ENCODE data around the gene PXMP4. TPM values are rescaled to one million over a fixed set of nuclear protein-coding genes. Genes with fewer than 3 reads are reported as not detected.

The PXMP4 gene
- total RNA-seq, 1 donor from 2014 or later = 9.4 TPM

DNA sequence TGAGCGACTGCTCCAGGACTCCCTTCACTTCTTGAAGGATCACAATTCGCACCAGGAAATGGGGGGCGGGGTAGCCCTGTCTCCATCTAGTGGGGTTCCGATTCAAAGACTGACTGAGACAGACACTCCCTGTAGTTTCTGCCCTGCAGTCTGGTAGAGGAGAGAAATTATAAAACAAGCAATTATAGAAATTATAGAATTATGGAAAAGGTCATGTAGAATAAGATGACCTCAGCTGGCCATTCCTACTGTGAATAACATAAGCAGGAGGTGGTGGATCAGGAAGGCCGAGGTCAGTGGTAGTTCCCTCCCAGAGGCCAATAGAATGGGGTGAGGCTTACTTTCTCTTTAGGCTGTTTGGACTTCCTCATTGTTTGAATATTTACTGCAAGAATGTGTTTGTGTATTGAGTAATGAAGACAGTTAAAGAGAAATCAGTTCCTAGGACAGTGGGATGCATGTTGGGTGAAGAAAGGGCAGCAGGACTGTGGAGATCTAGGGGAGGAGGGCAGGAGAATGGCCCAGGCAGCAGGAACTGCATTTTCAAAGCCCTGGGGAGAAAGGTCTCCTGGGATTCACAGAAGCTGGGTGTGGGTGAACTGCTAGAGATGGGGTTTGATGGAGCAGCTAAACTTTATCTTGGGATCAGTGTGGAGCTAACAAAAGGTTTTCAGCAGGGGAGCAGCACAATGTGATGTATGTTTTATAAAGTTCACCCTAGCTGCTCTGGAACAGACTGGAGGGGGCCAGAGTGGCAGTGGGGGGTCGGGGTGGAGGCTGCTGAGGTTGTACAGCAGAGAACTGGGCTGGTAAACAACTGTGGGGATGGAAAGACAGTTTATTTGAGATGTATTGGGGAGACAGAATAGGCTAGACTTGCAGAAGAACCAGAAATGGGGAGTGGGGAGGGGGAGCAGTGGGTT, 13.8 kb upstream of the PXMP4 start:
- H3K4me3 Mint-ChIP-seq (ENCODE audit: unreplicated experiment) = no peak overlapping the region
- peaks cover 10% of the 10 kb centered on the region for H3K27me3 Mint-ChIP-seq (ENCODE audit: unreplicated experiment)
- H3K9me3 Mint-ChIP-seq (ENCODE audit: unreplicated experiment) = peaks cover 15% of the 10 kb centered on the region
- TF ChIP-seq, protein P1, sequence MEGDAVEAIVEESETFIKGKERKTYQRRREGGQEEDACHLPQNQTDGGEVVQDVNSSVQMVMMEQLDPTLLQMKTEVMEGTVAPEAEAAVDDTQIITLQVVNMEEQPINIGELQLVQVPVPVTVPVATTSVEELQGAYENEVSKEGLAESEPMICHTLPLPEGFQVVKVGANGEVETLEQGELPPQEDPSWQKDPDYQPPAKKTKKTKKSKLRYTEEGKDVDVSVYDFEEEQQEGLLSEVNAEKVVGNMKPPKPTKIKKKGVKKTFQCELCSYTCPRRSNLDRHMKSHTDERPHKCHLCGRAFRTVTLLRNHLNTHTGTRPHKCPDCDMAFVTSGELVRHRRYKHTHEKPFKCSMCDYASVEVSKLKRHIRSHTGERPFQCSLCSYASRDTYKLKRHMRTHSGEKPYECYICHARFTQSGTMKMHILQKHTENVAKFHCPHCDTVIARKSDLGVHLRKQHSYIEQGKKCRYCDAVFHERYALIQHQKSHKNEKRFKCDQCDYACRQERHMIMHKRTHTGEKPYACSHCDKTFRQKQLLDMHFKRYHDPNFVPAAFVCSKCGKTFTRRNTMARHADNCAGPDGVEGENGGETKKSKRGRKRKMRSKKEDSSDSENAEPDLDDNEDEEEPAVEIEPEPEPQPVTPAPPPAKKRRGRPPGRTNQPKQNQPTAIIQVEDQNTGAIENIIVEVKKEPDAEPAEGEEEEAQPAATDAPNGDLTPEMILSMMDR (IDR thresholded peaks at IDR 0.05; ENCODE audit: partially characterized antibody, unreplicated experiment) = no peak
- H3K36me3 Mint-ChIP-seq (ENCODE audit: unreplicated experiment) = peaks cover 15% of the 10 kb centered on the region
- no peak overlapping the region for H3K27ac Mint-ChIP-seq (ENCODE audit: unreplicated experiment)
- H3K4me1 Mint-ChIP-seq (ENCODE audit: low read depth, unreplicated experiment) = peaks cover 6% of the 10 kb centered on the region
- DNase-seq = no peak

DNA sequence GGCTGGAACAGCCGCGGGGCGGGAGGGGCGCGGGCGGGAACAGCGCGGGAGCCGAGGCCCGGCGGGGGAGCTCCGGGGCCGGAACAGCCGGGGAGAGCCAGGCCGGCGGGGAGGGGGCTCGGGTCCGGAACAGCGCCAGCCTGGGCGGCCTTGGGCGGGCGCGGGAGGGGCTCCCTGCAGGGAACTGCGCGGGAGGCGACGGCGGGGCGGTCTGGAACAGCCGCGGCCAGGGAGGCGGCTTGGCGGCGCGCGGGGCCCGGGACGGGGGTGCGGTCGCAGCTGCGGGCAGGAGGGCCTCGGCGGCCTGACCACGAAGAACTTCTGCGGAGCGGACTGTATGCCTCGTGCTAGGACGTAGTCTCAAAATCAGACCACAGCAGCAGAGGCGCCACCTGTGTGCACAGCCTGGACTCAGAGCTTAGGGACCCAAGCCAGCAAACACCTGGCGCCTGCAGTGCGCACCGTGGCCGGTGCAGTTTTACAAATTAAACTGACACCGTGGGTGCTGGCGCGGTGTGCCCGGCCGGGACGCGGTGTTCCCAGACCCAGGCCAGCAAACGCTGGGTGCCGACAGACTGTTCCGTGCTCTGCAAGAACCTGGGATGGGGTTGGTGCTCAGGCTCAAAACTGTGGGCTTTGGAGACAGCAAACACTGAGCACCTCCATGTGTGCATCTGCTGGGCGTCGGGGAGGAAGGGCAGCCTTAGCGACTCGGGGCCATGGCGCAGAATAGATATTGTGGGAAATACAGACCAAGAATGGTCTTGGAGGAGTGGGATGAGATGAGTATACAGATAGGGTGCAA, 12.3 kb upstream of the PXMP4 start:
- Mint-ChIP-seq H3K9me3 (ENCODE audit: unreplicated experiment) (peaks cover 15% of the 10 kb centered on the region), H3K36me3 (ENCODE audit: unreplicated experiment) (peaks cover 10% of the 10 kb centered on the region), H3K4me1 (ENCODE audit: low read depth, unreplicated experiment) (peaks cover 6% of the 10 kb centered on the region), H3K27me3 (ENCODE audit: unreplicated experiment) (peaks cover 9% of the 10 kb centered on the region), H3K27ac (ENCODE audit: unreplicated experiment) (peak overlapping the region; percentile 48), H3K4me3 (ENCODE audit: unreplicated experiment) (peak overlapping the region; percentile 81)
- DNase-seq = peak; percentile 89
- TF ChIP-seq, protein P1 (IDR thresholded peaks at IDR 0.05; ENCODE audit: partially characterized antibody, unreplicated experiment) = no peak

DNA sequence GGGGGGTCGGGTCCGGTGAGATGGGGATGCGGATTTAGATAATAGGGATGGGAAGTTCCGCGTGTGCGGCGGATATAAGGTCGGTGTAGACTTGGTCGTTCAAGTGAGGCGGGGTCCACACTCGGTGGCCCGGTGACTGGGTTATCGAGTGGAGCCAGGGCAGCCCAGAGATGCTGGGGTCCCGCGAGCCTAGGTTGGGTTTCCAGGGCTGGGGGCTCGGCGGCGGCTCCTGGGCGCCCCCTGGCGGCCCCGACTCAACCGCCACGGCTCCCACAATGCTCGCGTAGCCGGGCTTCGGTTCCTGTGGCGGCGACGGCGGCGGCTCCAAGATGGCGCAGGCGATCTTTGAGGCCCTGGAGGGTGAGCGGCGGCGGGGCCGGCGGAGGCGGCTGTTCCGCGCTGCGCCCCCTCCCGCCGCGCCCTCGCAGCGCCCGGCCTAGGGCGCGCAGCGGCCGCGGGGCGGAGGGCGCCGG, 11.6 kb upstream of the PXMP4 start, which contains the start of gene ZNF341:
ZNF341 (plus strand) TSS at position 304 of the 473 bp plus-strand sequence; CDS start at position 330, 26 bp downstream.
- H3K27me3 Mint-ChIP-seq (ENCODE audit: unreplicated experiment) = peaks cover 11% of the 10 kb centered on the region
- peaks cover 6% of the 10 kb centered on the region for H3K4me1 Mint-ChIP-seq (ENCODE audit: low read depth, unreplicated experiment)
- H3K9me3 Mint-ChIP-seq (ENCODE audit: unreplicated experiment) = peaks cover 13% of the 10 kb centered on the region
- peak within 1 kb of the TSS; percentile 85 for H3K27ac Mint-ChIP-seq (ENCODE audit: unreplicated experiment)
- H3K36me3 Mint-ChIP-seq (ENCODE audit: unreplicated experiment) = peaks cover 6% of the 10 kb centered on the region
- TF ChIP-seq, protein P1 (IDR thresholded peaks at IDR 0.05; ENCODE audit: partially characterized antibody, unreplicated experiment) = peak; percentile 88
- DNase-seq = peak; percentile 92
- H3K4me3 Mint-ChIP-seq (ENCODE audit: unreplicated experiment) = peak within 1 kb of the TSS; percentile 85

DNA sequence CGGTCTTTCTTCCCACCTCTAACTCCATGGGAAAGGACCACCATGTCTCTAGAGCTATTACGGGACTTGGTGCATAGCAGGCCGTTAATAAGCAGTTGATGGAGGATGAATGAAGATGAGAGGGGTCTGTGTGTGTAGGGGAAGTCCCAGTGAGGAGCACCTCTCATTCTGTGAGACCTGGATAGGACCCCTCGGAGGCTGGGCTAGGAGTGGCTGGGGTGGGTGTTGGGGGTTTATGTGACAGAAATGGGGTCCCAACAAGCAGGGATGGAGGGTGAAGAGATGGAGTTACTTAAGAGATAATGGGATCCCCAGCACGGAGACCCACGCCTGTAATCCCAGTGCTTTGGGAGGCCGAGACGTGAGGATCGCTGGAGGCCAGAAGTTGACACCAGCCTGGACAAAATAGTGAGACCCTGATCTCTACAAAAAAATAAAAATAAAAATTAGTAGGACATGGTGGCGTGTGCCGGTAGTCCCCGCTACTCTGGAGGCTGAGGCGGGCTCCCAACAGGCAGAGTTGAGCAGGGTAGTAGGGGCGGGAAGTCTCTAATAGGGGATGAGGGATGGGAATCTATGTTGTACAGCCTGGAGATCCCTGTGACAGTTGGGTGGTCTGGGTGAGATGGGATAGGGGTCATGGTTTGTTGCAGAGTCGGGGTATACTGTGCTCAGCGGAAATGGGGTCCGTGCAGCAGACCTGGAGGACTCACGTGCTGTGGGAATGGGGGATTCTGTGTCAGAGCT, 11.0 kb upstream of the PXMP4 start:
- Mint-ChIP-seq H3K27ac (ENCODE audit: unreplicated experiment) (peak overlapping the region; percentile 85), H3K4me1 (ENCODE audit: low read depth, unreplicated experiment) (peaks cover 6% of the 10 kb centered on the region), H3K27me3 (ENCODE audit: unreplicated experiment) (peaks cover 11% of the 10 kb centered on the region), H3K4me3 (ENCODE audit: unreplicated experiment) (peak overlapping the region; percentile 85), H3K9me3 (ENCODE audit: unreplicated experiment) (peaks cover 9% of the 10 kb centered on the region), H3K36me3 (ENCODE audit: unreplicated experiment) (peaks cover 4% of the 10 kb centered on the region)
- TF ChIP-seq, protein P1 (IDR thresholded peaks at IDR 0.05; ENCODE audit: partially characterized antibody, unreplicated experiment) = no peak
- no peak for DNase-seq
